Endothelial cell of umbilical vein (primary cell): ENCODE data around the gene TNIK. TPM values are rescaled to one million over a fixed set of nuclear protein-coding genes. Genes with fewer than 3 reads are reported as not detected.

ENCODE experiments used
- BruUV-seq: library from RNA; stranded (reverse); fragments of 400-500 nt; replicated peaks from 2 replicates; lab custom pipeline; 2021; lab: Mats Ljungman, UMichigan
- CTCF ChIA-PET: fragments of 300-600, 350-600 bp; sonication (Branson Sonifier 250); formaldehyde crosslinking; loops from one replicate; lab custom pipeline; 2021; ENCODE audit warnings: antibody characterized with exemption, inconsistent platforms; lab: Charles Lee
- POLR2A ChIA-PET: fragments of 300-600, 350-600 bp; sonication (Branson Sonifier 250); formaldehyde crosslinking; loops from one replicate; lab custom pipeline; 2021; ENCODE audit warnings: antibody characterized with exemption, inconsistent platforms; lab: Charles Lee
- DNase-seq: peaks from one replicate; pipeline ENCODE4 v3.0.0-alpha.2; 2011; ENCODE audit warnings: low read depth, low spot score
- FAIRE-seq: peaks from 2 replicates; lab custom pipeline; 2011; peaks lifted over from hg19 to GRCh38; lab: Jason Lieb, UNC
- H2AFZ ChIP-seq: 2 replicates; pipeline ENCODE4 v1.6.0; 2012; ENCODE audit warnings: low read depth, low read length, control low read depth, inconsistent platforms
- H3K27ac ChIP-seq: 2 replicates; pipeline ENCODE4 v1.5.1; 2011; ENCODE audit warnings: low read depth, mild to moderate bottlenecking, control low read depth, low read length, moderate library complexity; ENCODE audit not compliant: insufficient read depth
- H3K27me3 ChIP-seq, 2 experiments: 2 replicates each; pipeline versions ENCODE4 v1.6.0 to v1.6.1; 2011; ENCODE audit warnings: low read length in 2 of 2, mixed read lengths in 1 of 2; ENCODE audit not compliant: control insufficient read depth in 2 of 2, insufficient read depth in 2 of 2
- H3K36me3 ChIP-seq, 2 experiments: 2 replicates in 1 of 2; 3 replicates in 1 of 2; pipeline ENCODE4 v1.5.1; 2011; ENCODE audit warnings: low read length in 2 of 2, mild to moderate bottlenecking in 1 of 2, moderate library complexity in 1 of 2; ENCODE audit not compliant: control insufficient read depth in 2 of 2, insufficient read depth in 2 of 2; ENCODE audit errors: extremely low read depth in 1 of 2
- H3K4me1 ChIP-seq: 3 replicates; pipeline ENCODE4 v1.5.1; 2011; ENCODE audit warnings: mild to moderate bottlenecking, low read length; ENCODE audit not compliant: control insufficient read depth, insufficient read depth; ENCODE audit errors: extremely low read depth
- H3K4me2 ChIP-seq: 2 replicates; pipeline ENCODE4 v1.6.1; 2011; ENCODE audit warnings: low read length, control low read depth, mixed read lengths; ENCODE audit not compliant: insufficient read depth
- H3K4me3 ChIP-seq, 3 experiments: fragments of 200-600 bp in 1 of 3; sonication (generic), shearing (Covaris generic) in 1 of 3; replicated peaks in 1 of 3; 2 replicates each; pipeline ENCODE4 v1.5.1; 2011 to 2016; ENCODE audit warnings: control low read depth in 3 of 3, low read length in 3 of 3, mild to moderate bottlenecking in 2 of 3, inconsistent platforms in 1 of 3, low read depth in 1 of 3, moderate library complexity in 1 of 3; ENCODE audit not compliant: insufficient read depth in 1 of 3
- H3K79me2 ChIP-seq: 2 replicates; pipeline ENCODE4 v1.6.0; 2012; ENCODE audit warnings: low read length, inconsistent platforms; ENCODE audit not compliant: control insufficient read depth, insufficient read depth
- H3K9ac ChIP-seq: replicated peaks from 2 replicates; pipeline ENCODE3; 2011; ENCODE audit warnings: low read length, control low read depth; ENCODE audit not compliant: insufficient read depth; ENCODE audit errors: extremely low read depth
- H3K9me1 ChIP-seq: replicated peaks from 3 replicates; pipeline ENCODE4 v1.6.0; 2011; ENCODE audit warnings: mild to moderate bottlenecking, low read length; ENCODE audit not compliant: control insufficient read depth, insufficient read depth; ENCODE audit errors: extremely low read depth
- H3K9me3 ChIP-seq: replicated peaks from 2 replicates; pipeline ENCODE4 v1.5.1; 2012; ENCODE audit warnings: low read length, inconsistent platforms; ENCODE audit not compliant: control insufficient read depth, insufficient read depth
- H4K20me1 ChIP-seq: replicated peaks from 2 replicates; pipeline ENCODE3; 2011; ENCODE audit warnings: mild to moderate bottlenecking, low read length; ENCODE audit not compliant: control insufficient read depth, insufficient read depth; ENCODE audit errors: extremely low read depth
- GATA2 ChIP-seq: IDR thresholded peaks from 2 replicates; pipeline ENCODE4 v1.7.0; 2011; ENCODE audit warnings: low read depth, mild to moderate bottlenecking, moderate library complexity, mixed read lengths, low read length; ENCODE audit not compliant: insufficient read length, insufficient read depth
- JUN ChIP-seq: IDR thresholded peaks from 2 replicates; pipeline ENCODE4 v1.6.1; 2011; ENCODE audit warnings: borderline replicate concordance, low read depth; ENCODE audit not compliant: insufficient read length, insufficient read depth
- MYC ChIP-seq: IDR thresholded peaks from one replicate; pipeline ENCODE4 v1.6.1; 2011; ENCODE audit warnings: mild to moderate bottlenecking, low read depth, low read length
- POLR2A ChIP-seq: IDR thresholded peaks from 2 replicates; pipeline ENCODE4 v1.6.1; 2012; ENCODE audit warnings: low read depth, mild to moderate bottlenecking, control low read depth, low read length
- dilution Hi-C: fragments of 300-500 bp; cut with MboI; formaldehyde crosslinking; loops from one replicate; pipeline ENCODE4 v1.15.0; 2019; ENCODE audit warnings: low sequenced_read_pairs; ENCODE audit not compliant: extremely low pct_ligation_motif_present
- intact Hi-C: fragments of 100-400 bp; cut with micrococcal nuclease; formaldehyde crosslinking; loops from one replicate; pipeline ENCODE4 v1.10.0; 2022
- polyA plus RNA-seq, 4 experiments: library from polyadenylated mRNA; depleted of rRNA in 3 of 4; stranded (reverse) in 3 of 4; unstranded in 1 of 4; fragments of >200 nt; gene quantifications; 2 replicates each; pipeline versions ENCODE4 v1.2.1 to v1.2.3, GENCODE V29; 2011 to 2012; ENCODE audit warnings: missing spikeins in 1 of 4
- total RNA-seq: library from RNA; stranded (reverse); gene quantifications from 2 replicates; pipeline ENCODE4 v1.2.3, GENCODE V29; 2021
- TF ChIP-seq, protein P1 (sequence below), 2 donors: IDR thresholded peaks; 1 replicate in 1 of 2; 2 replicates in 1 of 2; pipeline ENCODE4 v1.5.1; 2011; ENCODE audit warnings: low read length in 2 of 2, mild to moderate bottlenecking in 2 of 2, moderate library complexity in 2 of 2, control low read depth in 1 of 2, inconsistent platforms in 1 of 2, low read depth in 1 of 2; ENCODE audit not compliant: insufficient read depth in 1 of 2; ENCODE audit errors: extremely low read depth in 1 of 2

Gene TNIK
- total and polyA plus RNA-seq, 2 donors (not counting 3 experiments of a cell fraction or from before 2014, with no cell fraction given): 10.9 to 39.7 TPM

DNA sequence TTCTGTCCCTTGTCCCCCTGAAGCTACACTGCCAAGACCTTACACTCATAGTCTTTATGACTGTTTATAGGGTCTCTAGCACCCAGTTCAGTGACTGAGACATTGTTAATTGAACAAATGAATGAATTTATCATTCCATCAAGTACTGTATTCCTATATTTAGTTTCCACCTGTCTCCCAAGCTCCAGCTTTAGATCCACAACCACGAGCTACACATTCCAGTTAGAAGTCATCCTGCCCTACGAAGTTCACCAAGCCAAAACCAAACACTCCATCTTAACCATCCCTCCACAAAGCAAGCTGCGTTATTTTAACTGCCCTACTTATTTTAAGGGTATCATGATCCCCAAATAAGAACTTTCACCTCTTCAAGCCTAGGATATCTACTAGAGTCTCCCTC lies 31.3 kb downstream of the TNIK start:
- Histone ChIP-seq H3K36me3 (peaks cover 0 to 2% of the 10 kb centered on the region in 2 experiments), H3K79me2 (peaks cover 37% of the 10 kb centered on the region), H3K9me1 (no peaks in the 10 kb centered on the region), H4K20me1 (peaks cover 2% of the 10 kb centered on the region), H3K27ac (no peak overlapping the region), H3K4me3 (no peak overlapping the region), H3K9ac (no peak overlapping the region), H3K9me3 (no peaks in the 10 kb centered on the region), H2AFZ (no peak overlapping the region), H3K4me1 (no peaks in the 10 kb centered on the region), H3K4me2 (no peak overlapping the region), H3K27me3 (no peaks in the 10 kb centered on the region)
- intact Hi-C loops: no loop called here
- ChIA-PET POLR2A (no interaction called here), CTCF (interaction anchor here (1.2 to 1.7 kb wide), 6 partner anchors 8 to 143 kb away, joined by 3 to 4 read pairs (median 4); no protein-coding TSS in a partner anchor)
- FAIRE-seq: no peak
- no TSS peak for BruUV-seq
- TF ChIP-seq, protein P1, sequence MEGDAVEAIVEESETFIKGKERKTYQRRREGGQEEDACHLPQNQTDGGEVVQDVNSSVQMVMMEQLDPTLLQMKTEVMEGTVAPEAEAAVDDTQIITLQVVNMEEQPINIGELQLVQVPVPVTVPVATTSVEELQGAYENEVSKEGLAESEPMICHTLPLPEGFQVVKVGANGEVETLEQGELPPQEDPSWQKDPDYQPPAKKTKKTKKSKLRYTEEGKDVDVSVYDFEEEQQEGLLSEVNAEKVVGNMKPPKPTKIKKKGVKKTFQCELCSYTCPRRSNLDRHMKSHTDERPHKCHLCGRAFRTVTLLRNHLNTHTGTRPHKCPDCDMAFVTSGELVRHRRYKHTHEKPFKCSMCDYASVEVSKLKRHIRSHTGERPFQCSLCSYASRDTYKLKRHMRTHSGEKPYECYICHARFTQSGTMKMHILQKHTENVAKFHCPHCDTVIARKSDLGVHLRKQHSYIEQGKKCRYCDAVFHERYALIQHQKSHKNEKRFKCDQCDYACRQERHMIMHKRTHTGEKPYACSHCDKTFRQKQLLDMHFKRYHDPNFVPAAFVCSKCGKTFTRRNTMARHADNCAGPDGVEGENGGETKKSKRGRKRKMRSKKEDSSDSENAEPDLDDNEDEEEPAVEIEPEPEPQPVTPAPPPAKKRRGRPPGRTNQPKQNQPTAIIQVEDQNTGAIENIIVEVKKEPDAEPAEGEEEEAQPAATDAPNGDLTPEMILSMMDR (IDR thresholded peaks at IDR 0.05; ENCODE audit: extremely low read depth in 1 of 2, insufficient read depth in 1 of 2, low read depth in 1 of 2, low read length in 2 of 2): no peak
- dilution Hi-C loops: no loop called here
- no peak for DNase-seq

DNA sequence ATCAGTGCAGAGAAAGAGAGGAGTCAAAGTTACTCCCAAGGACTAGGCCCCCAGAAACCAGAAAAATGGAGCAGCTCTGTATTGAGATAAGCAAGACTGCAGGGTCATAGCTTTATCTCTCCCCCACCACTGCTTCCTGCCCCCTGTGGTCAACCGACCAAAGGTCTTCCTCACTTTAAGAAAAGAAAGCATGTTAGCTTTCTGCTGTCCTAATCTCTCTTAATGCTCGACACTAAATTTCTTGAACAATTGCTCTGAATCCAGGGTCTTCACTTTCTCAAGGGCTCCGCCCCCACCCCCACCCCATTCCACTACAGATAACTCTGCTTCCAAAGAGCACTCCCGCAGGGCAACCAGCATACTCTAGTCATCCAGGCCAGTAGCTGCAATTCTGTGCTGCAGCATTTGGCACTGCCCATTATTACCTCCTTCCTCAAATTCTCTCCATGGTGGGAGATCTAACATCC lies 31.9 kb downstream of the TNIK start:
- Histone ChIP-seq H2AFZ (no peak overlapping the region), H3K9me1 (no peaks in the 10 kb centered on the region), H3K9me3 (no peaks in the 10 kb centered on the region), H3K27me3 (no peaks in the 10 kb centered on the region), H3K4me1 (no peaks in the 10 kb centered on the region), H3K4me3 (no peak overlapping the region), H3K27ac (no peak overlapping the region), H3K4me2 (no peak overlapping the region), H3K79me2 (peaks cover 37% of the 10 kb centered on the region), H3K36me3 (peaks cover 0 to 2% of the 10 kb centered on the region in 2 experiments), H4K20me1 (peaks cover 2% of the 10 kb centered on the region), H3K9ac (no peak overlapping the region)
- TF ChIP-seq, protein P1 (IDR thresholded peaks at IDR 0.05; ENCODE audit: extremely low read depth in 1 of 2, insufficient read depth in 1 of 2, low read depth in 1 of 2, low read length in 2 of 2): no peak
- TF ChIP-seq MYC: no peak
- TF ChIP-seq POLR2A: no peak
- no peak for TF ChIP-seq JUN
- TF ChIP-seq GATA2: peak; percentile 22
- ChIA-PET CTCF (interaction anchor here (0.8 to 1.7 kb wide), 7 partner anchors 9 to 143 kb away, joined by 3 to 4 read pairs (median 4); no protein-coding TSS in a partner anchor), POLR2A (no interaction called here)
- no peak for FAIRE-seq
- DNase-seq: no peak
- dilution Hi-C loops: no loop called here
- intact Hi-C loops: no loop called here
- no TSS peak for BruUV-seq
